WTC11 (cell line): Measurements from ENCODE around the gene PTGES3L. TPM values are rescaled to one million over a fixed set of nuclear protein-coding genes. Genes with fewer than 3 reads are reported as not detected.

ENCODE experiments used
- CREB1 ChIP-seq: sonication (generic); formaldehyde crosslinking; IDR thresholded peaks from 2 replicates; pipeline ENCODE4 v1.8.0; 2023; ENCODE audit warnings: mild to moderate bottlenecking, missing genetic modification reagents
- EMX1 ChIP-seq: fragments of 250-450 bp; sonication (Bioruptor Pico); IDR thresholded peaks from 2 replicates; pipeline ENCODE4 v1.8.0; 2021; ENCODE audit warnings: mild to moderate bottlenecking
- FOXP1 ChIP-seq: sonication (generic); formaldehyde crosslinking; IDR thresholded peaks from 2 replicates; pipeline ENCODE4 v1.8.0; 2022; ENCODE audit warnings: missing genetic modification reagents, mild to moderate bottlenecking, moderate library complexity, borderline replicate concordance
- GABPB1 ChIP-seq: sonication (generic); formaldehyde crosslinking; IDR thresholded peaks from 2 replicates; pipeline ENCODE4 v1.8.1; 2023; ENCODE audit warnings: mild to moderate bottlenecking, missing genetic modification reagents
- GRHL2 ChIP-seq: fragments of 250-450 bp; sonication (Bioruptor Pico); IDR thresholded peaks from 2 replicates; pipeline ENCODE4 v1.8.0; 2022; ENCODE audit warnings: mild to moderate bottlenecking, moderate library complexity; ENCODE audit not compliant: insufficient replicate concordance, severe bottlenecking
- HMGA2 ChIP-seq: fragments of 250-450 bp; sonication (Bioruptor Pico); IDR thresholded peaks from 2 replicates; pipeline ENCODE4 v1.4.0; 2021; ENCODE audit warnings: mild to moderate bottlenecking, moderate library complexity
- KAT7 ChIP-seq: sonication (generic); formaldehyde crosslinking; IDR thresholded peaks from 2 replicates; pipeline ENCODE4 v1.8.1; 2023; ENCODE audit warnings: missing genetic modification reagents, mild to moderate bottlenecking, borderline replicate concordance
- NFATC4 ChIP-seq: fragments of 250-450 bp; sonication (Bioruptor Pico); IDR thresholded peaks from 2 replicates; pipeline ENCODE4 v1.9.0; 2021; ENCODE audit warnings: mild to moderate bottlenecking
- PRRX2 ChIP-seq: fragments of 250-450 bp; sonication (Bioruptor Pico); IDR thresholded peaks from 2 replicates; pipeline ENCODE4 v1.8.0; 2021; ENCODE audit warnings: mild to moderate bottlenecking
- ZNF138 ChIP-seq: sonication (generic); formaldehyde crosslinking; conservative IDR thresholded peaks from 2 replicates; pipeline ENCODE4 v1.8.1; 2022; ENCODE audit warnings: mild to moderate bottlenecking, moderate library complexity, missing genetic modification reagents
- ZNF263 ChIP-seq: sonication (generic); formaldehyde crosslinking; IDR thresholded peaks from 2 replicates; pipeline ENCODE4 v1.8.1; 2022; ENCODE audit warnings: low read depth, mild to moderate bottlenecking, moderate library complexity, missing genetic modification reagents
- ZNF317 ChIP-seq: sonication (generic); formaldehyde crosslinking; IDR thresholded peaks from 2 replicates; pipeline ENCODE4 v1.8.1; 2023; ENCODE audit warnings: low read depth, mild to moderate bottlenecking, moderate library complexity, missing genetic modification reagents, borderline replicate concordance
- ZNF396 ChIP-seq: fragments of 250-450 bp; sonication (Bioruptor Pico); IDR thresholded peaks from 2 replicates; pipeline ENCODE4 v1.8.0; 2021; ENCODE audit warnings: mild to moderate bottlenecking, moderate library complexity, borderline replicate concordance
- total RNA-seq: library from RNA; stranded (reverse); gene quantifications from 3 replicates; pipeline ENCODE4 v1.2.3, GENCODE V29; 2021
- TF ChIP-seq, protein P1 (sequence below): fragments of 250-450 bp; sonication (Bioruptor Pico); IDR thresholded peaks from 2 replicates; pipeline ENCODE4 v2.1.2; 2022; ENCODE audit warnings: mild to moderate bottlenecking, moderate library complexity
- TF ChIP-seq, protein P2 (sequence below): sonication (generic); formaldehyde crosslinking; IDR thresholded peaks from 2 replicates; pipeline ENCODE4 v1.8.1; 2023; ENCODE audit warnings: mild to moderate bottlenecking, missing genetic modification reagents, moderate library complexity
- TF ChIP-seq, protein P3 (sequence below): sonication (generic); formaldehyde crosslinking; IDR thresholded peaks from 2 replicates; pipeline ENCODE4 v1.8.0; 2023; ENCODE audit warnings: mild to moderate bottlenecking, missing genetic modification reagents
- TF ChIP-seq, protein P4 (sequence below): sonication (generic); formaldehyde crosslinking; IDR thresholded peaks from 2 replicates; pipeline ENCODE4 v1.8.1; 2023; ENCODE audit warnings: mild to moderate bottlenecking, missing genetic modification reagents
- TF ChIP-seq, protein P5 (sequence below): sonication (generic); formaldehyde crosslinking; IDR thresholded peaks from 2 replicates; pipeline ENCODE4 v1.8.0; 2022; ENCODE audit warnings: mild to moderate bottlenecking, missing genetic modification reagents
- TF ChIP-seq, protein P6 (sequence below): fragments of 200-600 bp; IDR thresholded peaks from 2 replicates; pipeline ENCODE4 v1.8.0; 2022; ENCODE audit warnings: antibody characterized with exemption
- TF ChIP-seq, protein P7 (sequence below): sonication (generic); formaldehyde crosslinking; IDR thresholded peaks from 2 replicates; pipeline ENCODE4 v1.8.0; 2022; ENCODE audit warnings: mild to moderate bottlenecking, missing genetic modification reagents
- TF ChIP-seq, protein P8 (sequence below): sonication (generic); formaldehyde crosslinking; IDR thresholded peaks from 2 replicates; pipeline ENCODE4 v1.8.1; 2023; ENCODE audit warnings: mild to moderate bottlenecking, moderate library complexity, missing genetic modification reagents
- TF ChIP-seq, protein P9 (sequence below): sonication (generic); formaldehyde crosslinking; IDR thresholded peaks from 2 replicates; pipeline ENCODE4 v1.8.0; 2022; ENCODE audit warnings: mild to moderate bottlenecking, missing genetic modification reagents

Gene PTGES3L
- total RNA-seq, 1 experiment from 2014 or later = 2.1 TPM

DNA sequence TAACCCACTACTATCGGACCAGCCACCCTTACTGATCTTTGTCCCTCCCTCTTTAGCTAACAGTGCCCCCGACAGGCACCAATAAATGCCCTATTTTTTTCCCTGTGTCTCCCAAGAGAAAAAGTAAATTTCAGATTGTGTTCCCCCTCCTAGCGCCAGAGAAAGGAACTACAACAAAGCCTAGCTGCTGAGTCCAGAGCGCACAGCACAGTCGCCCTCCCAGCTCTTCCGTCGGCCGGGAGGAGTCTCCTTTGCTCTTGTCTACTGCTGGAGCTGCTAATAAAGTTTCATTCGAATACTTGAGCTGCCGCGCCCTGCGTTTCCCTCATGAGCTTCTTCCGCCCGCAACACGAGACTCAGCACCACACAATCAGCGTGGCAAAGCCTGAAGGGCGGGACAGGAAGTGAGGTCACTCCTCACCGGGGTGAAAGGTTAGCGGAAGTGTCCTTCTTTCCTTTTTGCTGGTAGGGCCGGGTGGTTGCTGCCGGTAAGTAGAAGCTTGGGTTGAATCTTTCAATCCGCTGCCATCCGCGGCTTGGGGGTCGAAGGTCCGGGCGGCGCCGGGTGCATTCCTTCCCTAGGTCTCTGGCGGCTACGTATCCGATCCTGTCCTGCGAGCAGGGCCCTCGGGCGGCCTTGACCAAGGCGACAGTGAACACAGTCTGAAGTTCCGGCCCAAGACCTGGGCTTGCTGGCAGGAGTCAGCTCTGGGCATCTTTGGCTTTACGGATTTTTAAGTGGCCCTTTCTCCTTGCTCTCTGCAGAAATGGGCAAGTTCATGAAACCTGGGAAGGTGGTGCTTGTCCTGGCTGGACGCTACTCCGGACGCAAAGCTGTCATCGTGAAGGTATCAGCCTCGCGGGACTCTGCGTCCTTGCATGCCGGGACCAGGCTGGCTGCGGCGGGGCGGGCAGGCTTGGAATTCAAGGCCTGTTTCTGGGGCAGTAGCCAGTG, 18.4 kb upstream of the PTGES3L start, which contains the start of gene RPL27 (continued):
- TF ChIP-seq, protein P1, sequence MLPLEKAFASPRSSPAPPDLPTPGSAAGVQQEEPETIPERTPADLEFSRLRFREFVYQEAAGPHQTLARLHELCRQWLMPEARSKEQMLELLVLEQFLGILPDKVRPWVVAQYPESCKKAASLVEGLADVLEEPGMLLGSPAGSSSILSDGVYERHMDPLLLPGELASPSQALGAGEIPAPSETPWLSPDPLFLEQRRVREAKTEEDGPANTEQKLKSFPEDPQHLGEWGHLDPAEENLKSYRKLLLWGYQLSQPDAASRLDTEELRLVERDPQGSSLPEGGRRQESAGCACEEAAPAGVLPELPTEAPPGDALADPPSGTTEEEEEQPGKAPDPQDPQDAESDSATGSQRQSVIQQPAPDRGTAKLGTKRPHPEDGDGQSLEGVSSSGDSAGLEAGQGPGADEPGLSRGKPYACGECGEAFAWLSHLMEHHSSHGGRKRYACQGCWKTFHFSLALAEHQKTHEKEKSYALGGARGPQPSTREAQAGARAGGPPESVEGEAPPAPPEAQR (CRISPR knock-in tag) = no peak
- TF ChIP-seq ZNF317 (CRISPR knock-in tag) (no peak), KAT7 (CRISPR knock-in tag) (no peak), CREB1 (CRISPR knock-in tag) (peak; percentile 43; the same call in 1 of the 2 replicates), EMX1 (CRISPR knock-in tag) (no peak), ZNF138 (CRISPR knock-in tag) (no peak), FOXP1 (CRISPR knock-in tag) (peak; percentile 30; the same call in 1 of the 2 replicates), ZNF263 (CRISPR knock-in tag) (0 out of 2 replicates have a peak, but pooled peaks have one; percentile 35), PRRX2 (no peak), NFATC4 (no peak), GABPB1 (peak; percentile 94), HMGA2 (no peak), ZNF396 (CRISPR knock-in tag) (no peak), GRHL2 (CRISPR knock-in tag) (no peak)
- TF ChIP-seq, protein P2, sequence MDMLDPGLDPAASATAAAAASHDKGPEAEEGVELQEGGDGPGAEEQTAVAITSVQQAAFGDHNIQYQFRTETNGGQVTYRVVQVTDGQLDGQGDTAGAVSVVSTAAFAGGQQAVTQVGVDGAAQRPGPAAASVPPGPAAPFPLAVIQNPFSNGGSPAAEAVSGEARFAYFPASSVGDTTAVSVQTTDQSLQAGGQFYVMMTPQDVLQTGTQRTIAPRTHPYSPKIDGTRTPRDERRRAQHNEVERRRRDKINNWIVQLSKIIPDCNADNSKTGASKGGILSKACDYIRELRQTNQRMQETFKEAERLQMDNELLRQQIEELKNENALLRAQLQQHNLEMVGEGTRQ = peak; percentile 84
- TF ChIP-seq, protein P3, sequence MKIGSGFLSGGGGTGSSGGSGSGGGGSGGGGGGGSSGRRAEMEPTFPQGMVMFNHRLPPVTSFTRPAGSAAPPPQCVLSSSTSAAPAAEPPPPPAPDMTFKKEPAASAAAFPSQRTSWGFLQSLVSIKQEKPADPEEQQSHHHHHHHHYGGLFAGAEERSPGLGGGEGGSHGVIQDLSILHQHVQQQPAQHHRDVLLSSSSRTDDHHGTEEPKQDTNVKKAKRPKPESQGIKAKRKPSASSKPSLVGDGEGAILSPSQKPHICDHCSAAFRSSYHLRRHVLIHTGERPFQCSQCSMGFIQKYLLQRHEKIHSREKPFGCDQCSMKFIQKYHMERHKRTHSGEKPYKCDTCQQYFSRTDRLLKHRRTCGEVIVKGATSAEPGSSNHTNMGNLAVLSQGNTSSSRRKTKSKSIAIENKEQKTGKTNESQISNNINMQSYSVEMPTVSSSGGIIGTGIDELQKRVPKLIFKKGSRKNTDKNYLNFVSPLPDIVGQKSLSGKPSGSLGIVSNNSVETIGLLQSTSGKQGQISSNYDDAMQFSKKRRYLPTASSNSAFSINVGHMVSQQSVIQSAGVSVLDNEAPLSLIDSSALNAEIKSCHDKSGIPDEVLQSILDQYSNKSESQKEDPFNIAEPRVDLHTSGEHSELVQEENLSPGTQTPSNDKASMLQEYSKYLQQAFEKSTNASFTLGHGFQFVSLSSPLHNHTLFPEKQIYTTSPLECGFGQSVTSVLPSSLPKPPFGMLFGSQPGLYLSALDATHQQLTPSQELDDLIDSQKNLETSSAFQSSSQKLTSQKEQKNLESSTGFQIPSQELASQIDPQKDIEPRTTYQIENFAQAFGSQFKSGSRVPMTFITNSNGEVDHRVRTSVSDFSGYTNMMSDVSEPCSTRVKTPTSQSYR (CRISPR knock-in tag) = no peak
- TF ChIP-seq, protein P4, sequence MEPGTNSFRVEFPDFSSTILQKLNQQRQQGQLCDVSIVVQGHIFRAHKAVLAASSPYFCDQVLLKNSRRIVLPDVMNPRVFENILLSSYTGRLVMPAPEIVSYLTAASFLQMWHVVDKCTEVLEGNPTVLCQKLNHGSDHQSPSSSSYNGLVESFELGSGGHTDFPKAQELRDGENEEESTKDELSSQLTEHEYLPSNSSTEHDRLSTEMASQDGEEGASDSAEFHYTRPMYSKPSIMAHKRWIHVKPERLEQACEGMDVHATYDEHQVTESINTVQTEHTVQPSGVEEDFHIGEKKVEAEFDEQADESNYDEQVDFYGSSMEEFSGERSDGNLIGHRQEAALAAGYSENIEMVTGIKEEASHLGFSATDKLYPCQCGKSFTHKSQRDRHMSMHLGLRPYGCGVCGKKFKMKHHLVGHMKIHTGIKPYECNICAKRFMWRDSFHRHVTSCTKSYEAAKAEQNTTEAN (CRISPR knock-in tag) = no peak
- TF ChIP-seq, protein P5, sequence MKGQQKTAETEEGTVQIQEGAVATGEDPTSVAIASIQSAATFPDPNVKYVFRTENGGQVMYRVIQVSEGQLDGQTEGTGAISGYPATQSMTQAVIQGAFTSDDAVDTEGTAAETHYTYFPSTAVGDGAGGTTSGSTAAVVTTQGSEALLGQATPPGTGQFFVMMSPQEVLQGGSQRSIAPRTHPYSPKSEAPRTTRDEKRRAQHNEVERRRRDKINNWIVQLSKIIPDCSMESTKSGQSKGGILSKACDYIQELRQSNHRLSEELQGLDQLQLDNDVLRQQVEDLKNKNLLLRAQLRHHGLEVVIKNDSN (CRISPR knock-in tag) = peak; percentile 81
- TF ChIP-seq, protein P6, sequence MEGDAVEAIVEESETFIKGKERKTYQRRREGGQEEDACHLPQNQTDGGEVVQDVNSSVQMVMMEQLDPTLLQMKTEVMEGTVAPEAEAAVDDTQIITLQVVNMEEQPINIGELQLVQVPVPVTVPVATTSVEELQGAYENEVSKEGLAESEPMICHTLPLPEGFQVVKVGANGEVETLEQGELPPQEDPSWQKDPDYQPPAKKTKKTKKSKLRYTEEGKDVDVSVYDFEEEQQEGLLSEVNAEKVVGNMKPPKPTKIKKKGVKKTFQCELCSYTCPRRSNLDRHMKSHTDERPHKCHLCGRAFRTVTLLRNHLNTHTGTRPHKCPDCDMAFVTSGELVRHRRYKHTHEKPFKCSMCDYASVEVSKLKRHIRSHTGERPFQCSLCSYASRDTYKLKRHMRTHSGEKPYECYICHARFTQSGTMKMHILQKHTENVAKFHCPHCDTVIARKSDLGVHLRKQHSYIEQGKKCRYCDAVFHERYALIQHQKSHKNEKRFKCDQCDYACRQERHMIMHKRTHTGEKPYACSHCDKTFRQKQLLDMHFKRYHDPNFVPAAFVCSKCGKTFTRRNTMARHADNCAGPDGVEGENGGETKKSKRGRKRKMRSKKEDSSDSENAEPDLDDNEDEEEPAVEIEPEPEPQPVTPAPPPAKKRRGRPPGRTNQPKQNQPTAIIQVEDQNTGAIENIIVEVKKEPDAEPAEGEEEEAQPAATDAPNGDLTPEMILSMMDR = peak; percentile 77
- TF ChIP-seq, protein P7, sequence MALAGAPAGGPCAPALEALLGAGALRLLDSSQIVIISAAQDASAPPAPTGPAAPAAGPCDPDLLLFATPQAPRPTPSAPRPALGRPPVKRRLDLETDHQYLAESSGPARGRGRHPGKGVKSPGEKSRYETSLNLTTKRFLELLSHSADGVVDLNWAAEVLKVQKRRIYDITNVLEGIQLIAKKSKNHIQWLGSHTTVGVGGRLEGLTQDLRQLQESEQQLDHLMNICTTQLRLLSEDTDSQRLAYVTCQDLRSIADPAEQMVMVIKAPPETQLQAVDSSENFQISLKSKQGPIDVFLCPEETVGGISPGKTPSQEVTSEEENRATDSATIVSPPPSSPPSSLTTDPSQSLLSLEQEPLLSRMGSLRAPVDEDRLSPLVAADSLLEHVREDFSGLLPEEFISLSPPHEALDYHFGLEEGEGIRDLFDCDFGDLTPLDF (CRISPR knock-in tag) = peak; percentile 40; the same call in 1 of the 2 replicates
- TF ChIP-seq, protein P8, sequence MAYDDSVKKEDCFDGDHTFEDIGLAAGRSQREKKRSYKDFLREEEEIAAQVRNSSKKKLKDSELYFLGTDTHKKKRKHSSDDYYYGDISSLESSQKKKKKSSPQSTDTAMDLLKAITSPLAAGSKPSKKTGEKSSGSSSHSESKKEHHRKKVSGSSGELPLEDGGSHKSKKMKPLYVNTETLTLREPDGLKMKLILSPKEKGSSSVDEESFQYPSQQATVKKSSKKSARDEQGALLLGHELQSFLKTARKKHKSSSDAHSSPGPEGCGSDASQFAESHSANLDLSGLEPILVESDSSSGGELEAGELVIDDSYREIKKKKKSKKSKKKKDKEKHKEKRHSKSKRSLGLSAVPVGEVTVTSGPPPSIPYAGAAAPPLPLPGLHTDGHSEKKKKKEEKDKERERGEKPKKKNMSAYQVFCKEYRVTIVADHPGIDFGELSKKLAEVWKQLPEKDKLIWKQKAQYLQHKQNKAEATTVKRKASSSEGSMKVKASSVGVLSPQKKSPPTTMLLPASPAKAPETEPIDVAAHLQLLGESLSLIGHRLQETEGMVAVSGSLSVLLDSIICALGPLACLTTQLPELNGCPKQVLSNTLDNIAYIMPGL = peak; percentile 37; the same call in 1 of the 2 replicates
- TF ChIP-seq, protein P9, sequence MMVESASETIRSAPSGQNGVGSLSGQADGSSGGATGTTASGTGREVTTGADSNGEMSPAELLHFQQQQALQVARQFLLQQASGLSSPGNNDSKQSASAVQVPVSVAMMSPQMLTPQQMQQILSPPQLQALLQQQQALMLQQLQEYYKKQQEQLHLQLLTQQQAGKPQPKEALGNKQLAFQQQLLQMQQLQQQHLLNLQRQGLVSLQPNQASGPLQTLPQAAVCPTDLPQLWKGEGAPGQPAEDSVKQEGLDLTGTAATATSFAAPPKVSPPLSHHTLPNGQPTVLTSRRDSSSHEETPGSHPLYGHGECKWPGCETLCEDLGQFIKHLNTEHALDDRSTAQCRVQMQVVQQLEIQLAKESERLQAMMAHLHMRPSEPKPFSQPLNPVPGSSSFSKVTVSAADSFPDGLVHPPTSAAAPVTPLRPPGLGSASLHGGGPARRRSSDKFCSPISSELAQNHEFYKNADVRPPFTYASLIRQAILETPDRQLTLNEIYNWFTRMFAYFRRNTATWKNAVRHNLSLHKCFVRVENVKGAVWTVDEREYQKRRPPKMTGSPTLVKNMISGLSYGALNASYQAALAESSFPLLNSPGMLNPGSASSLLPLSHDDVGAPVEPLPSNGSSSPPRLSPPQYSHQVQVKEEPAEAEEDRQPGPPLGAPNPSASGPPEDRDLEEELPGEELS (CRISPR knock-in tag) = peak; percentile 76; the same call in 1 of the 2 replicates
